DND-41 (cell line): ENCODE data around the gene PANX1.
"Not testable (repeated sequence)": the region's sequence is repeated elsewhere in the genome, so short reads cannot be mapped to it uniquely, and the experiment has no call there.

ENCODE experiments used
- CTCF ChIP-seq: IDR thresholded peaks from 2 replicates; pipeline ENCODE4 v1.5.1; 2012; ENCODE audit warnings: borderline replicate concordance, low read length, moderate library complexity, mild to moderate bottlenecking; ENCODE audit not compliant: poor library complexity, severe bottlenecking; ENCODE audit errors: extremely low read depth
- EZH2 ChIP-seq: IDR thresholded peaks from 3 replicates; pipeline ENCODE4 v1.6.1; 2012; ENCODE audit warnings: borderline replicate concordance, low read depth, mild to moderate bottlenecking, moderate library complexity, low read length, inconsistent platforms; ENCODE audit not compliant: severe bottlenecking

- not testable (repeated sequence) for TF ChIP-seq CTCF, EZH2
Observed at GRCh38 chr11:94157339-94157738, 28.7 kb downstream of the PANX1 start.
